Mesothelial cell of epicardium (in vitro differentiated cells): Measurements from ENCODE around the gene RAB9A. TPM values are rescaled to one million over a fixed set of nuclear protein-coding genes. Genes with fewer than 3 reads are reported as not detected.

Experiments
- DNase-seq, 2 experiments: peaks; one replicate each; pipeline ENCODE4 v3.0.0; 2021; ENCODE audit warnings: low spot score in 2 of 2; ENCODE audit not compliant: unreplicated experiment in 2 of 2
- H3K27ac Mint-ChIP-seq: 2 replicates; pipeline ENCODE4 v1.8.0; 2021; ENCODE audit warnings: mixed read lengths
- H3K27me3 Mint-ChIP-seq: 2 replicates; pipeline ENCODE4 v1.8.0; 2021; ENCODE audit warnings: low read depth, mixed read lengths
- H3K36me3 Mint-ChIP-seq: 2 replicates; pipeline ENCODE4 v1.8.0; 2021; ENCODE audit warnings: mixed read lengths
- H3K4me1 Mint-ChIP-seq: 2 replicates; pipeline ENCODE4 v1.8.0; 2021; ENCODE audit warnings: mixed read lengths
- H3K4me3 Mint-ChIP-seq: 2 replicates; pipeline ENCODE4 v1.8.0; 2021; ENCODE audit warnings: mild to moderate bottlenecking, moderate library complexity, mixed read lengths
- H3K9me3 Mint-ChIP-seq: 2 replicates; pipeline ENCODE4 v1.8.0; 2021; ENCODE audit warnings: mixed read lengths
- total RNA-seq: library from RNA; stranded (reverse); gene quantifications from 3 replicates; pipeline ENCODE4 v1.2.1, GENCODE V29; 2021
- TF ChIP-seq, protein P1 (sequence below): fragments of 200-600 bp; sonication (generic); IDR thresholded peaks from one replicate; pipeline ENCODE4 v1.5.0; 2021; ENCODE audit warnings: antibody characterized with exemption; ENCODE audit not compliant: unreplicated experiment

The RAB9A gene
- total RNA-seq, 1 donor from 2014 or later, result 21.0 TPM

DNA sequence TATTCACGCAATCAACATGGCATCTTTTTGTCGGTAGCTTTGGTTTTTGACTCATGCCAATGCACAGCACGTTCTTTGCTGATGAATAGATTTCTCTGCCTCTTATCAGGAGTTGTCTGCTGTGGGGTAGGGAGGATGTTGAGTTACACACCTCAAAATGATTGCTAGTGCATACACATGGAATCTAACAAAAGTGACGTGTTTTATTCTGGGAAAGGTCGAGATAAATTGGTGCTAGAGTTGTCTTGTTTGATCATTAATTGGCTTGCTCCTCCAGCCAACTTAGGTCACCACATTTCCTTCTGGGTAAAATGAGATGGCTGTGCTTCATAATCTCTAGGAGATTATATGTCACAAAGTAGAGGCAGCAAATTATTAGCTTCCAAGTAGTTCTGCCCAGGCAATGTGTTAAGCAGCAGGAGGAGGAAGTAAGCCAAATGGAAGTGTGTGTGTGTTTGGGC lies 3.9 kb downstream of the RAB9A start:
- Mint-ChIP-seq H3K4me1 (peaks cover 54% of the 10 kb centered on the region), H3K4me3 (no peak overlapping the region), H3K36me3 (no peaks in the 10 kb centered on the region), H3K9me3 (peaks cover 15% of the 10 kb centered on the region), H3K27ac (peak overlapping the region; percentile 78), H3K27me3 (no peaks in the 10 kb centered on the region)
- no peak for DNase-seq
- TF ChIP-seq, protein P1, sequence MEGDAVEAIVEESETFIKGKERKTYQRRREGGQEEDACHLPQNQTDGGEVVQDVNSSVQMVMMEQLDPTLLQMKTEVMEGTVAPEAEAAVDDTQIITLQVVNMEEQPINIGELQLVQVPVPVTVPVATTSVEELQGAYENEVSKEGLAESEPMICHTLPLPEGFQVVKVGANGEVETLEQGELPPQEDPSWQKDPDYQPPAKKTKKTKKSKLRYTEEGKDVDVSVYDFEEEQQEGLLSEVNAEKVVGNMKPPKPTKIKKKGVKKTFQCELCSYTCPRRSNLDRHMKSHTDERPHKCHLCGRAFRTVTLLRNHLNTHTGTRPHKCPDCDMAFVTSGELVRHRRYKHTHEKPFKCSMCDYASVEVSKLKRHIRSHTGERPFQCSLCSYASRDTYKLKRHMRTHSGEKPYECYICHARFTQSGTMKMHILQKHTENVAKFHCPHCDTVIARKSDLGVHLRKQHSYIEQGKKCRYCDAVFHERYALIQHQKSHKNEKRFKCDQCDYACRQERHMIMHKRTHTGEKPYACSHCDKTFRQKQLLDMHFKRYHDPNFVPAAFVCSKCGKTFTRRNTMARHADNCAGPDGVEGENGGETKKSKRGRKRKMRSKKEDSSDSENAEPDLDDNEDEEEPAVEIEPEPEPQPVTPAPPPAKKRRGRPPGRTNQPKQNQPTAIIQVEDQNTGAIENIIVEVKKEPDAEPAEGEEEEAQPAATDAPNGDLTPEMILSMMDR, result no peak

DNA sequence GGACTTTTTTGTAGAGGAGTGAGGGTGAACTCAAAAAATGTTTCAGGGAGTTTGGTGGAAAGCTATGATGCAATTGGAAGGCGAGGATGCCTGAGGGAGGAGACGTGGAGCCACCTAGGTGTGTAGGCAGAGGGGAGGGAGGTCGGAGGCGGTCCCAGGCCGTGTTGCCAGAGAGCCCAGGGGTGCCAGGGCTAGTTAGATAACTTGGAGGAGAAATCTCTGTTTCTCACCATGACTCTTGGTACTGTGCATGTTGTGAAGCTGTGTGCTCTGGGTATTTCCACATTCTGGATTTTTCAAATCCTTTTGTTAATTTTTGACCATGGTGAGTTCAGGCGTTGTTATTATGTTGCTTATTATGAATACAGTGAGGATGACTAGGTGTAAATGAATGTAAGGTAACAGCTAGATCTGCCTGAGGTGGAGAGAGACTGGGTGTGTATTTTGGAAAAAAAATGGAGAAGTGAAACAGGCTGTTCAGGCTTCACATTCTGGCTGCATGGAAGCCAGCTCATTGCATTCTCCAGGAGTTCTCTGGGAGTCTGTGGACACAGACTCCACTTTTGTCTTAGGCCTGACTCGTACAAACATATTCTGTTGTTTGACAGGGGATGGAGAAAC lies 4.5 kb downstream of the RAB9A start:
- no peak for DNase-seq
- H3K27me3 Mint-ChIP-seq, result no peaks in the 10 kb centered on the region
- H3K4me1 Mint-ChIP-seq, result peaks cover 55% of the 10 kb centered on the region
- no peak overlapping the region for H3K4me3 Mint-ChIP-seq
- peaks cover 15% of the 10 kb centered on the region for H3K9me3 Mint-ChIP-seq
- peak overlapping the region; percentile 78 for H3K27ac Mint-ChIP-seq
- TF ChIP-seq, protein P1, result no peak
- H3K36me3 Mint-ChIP-seq, result no peaks in the 10 kb centered on the region

- no peak for DNase-seq
- Mint-ChIP-seq H3K4me1 (peaks cover 55% of the 10 kb centered on the region), H3K9me3 (peaks cover 15% of the 10 kb centered on the region), H3K4me3 (no peak overlapping the region), H3K27ac (no peak overlapping the region), H3K36me3 (no peaks in the 10 kb centered on the region), H3K27me3 (no peaks in the 10 kb centered on the region)
- TF ChIP-seq, protein P1, result no peak
Observed at GRCh38 chrX:13694359-13694758, 5.4 kb downstream of the RAB9A start.

- H3K4me1 Mint-ChIP-seq, result peaks cover 55% of the 10 kb centered on the region
- no peaks in the 10 kb centered on the region for H3K36me3 Mint-ChIP-seq
- H3K9me3 Mint-ChIP-seq, result peaks cover 15% of the 10 kb centered on the region
- TF ChIP-seq, protein P1, result no peak
- H3K27ac Mint-ChIP-seq, result no peak overlapping the region
- no peak overlapping the region for H3K4me3 Mint-ChIP-seq
- DNase-seq, result no peak
- H3K27me3 Mint-ChIP-seq, result no peaks in the 10 kb centered on the region
Observed at GRCh38 chrX:13694983-13695382, 6.1 kb downstream of the RAB9A start.

GRCh38 chrX:13695601-13696115 lies 6.7 kb downstream of the RAB9A start:
- no peak for DNase-seq
- H3K9me3 Mint-ChIP-seq, result peaks cover 15% of the 10 kb centered on the region
- H3K27ac Mint-ChIP-seq, result no peak overlapping the region
- no peaks in the 10 kb centered on the region for H3K27me3 Mint-ChIP-seq
- TF ChIP-seq, protein P1, result no peak
- H3K36me3 Mint-ChIP-seq, result no peaks in the 10 kb centered on the region
- peaks cover 50% of the 10 kb centered on the region for H3K4me1 Mint-ChIP-seq
- H3K4me3 Mint-ChIP-seq, result no peak overlapping the region
